Measurements from ENCODE around the gene GARNL3.

GARNL3 gene

DNA sequence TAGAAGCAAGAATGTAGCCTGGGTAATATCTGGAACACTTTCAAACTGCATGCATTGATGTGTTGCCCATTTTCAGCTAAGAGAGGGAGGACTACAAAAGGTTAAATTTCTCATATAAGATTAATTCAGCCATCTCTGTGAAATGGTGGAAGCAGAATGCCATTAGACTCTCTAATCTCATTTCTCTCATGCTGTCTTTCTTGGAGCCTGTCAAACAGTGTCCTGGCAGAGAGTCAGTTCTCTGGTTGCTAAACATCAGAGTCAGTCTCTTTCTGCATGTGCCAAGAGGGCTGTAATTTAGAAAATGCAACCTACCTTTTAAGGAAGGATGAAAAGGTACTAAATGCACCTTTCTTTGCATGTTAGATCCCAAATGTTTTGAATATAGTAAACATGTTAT, 910 bp upstream of the GARNL3 start:
- DNase-seq (ENCODE audit: low read depth, low spot score), result no peak
- H3K4me3 ChIP-seq (ENCODE audit: low read length), result no peak overlapping the region

DNA sequence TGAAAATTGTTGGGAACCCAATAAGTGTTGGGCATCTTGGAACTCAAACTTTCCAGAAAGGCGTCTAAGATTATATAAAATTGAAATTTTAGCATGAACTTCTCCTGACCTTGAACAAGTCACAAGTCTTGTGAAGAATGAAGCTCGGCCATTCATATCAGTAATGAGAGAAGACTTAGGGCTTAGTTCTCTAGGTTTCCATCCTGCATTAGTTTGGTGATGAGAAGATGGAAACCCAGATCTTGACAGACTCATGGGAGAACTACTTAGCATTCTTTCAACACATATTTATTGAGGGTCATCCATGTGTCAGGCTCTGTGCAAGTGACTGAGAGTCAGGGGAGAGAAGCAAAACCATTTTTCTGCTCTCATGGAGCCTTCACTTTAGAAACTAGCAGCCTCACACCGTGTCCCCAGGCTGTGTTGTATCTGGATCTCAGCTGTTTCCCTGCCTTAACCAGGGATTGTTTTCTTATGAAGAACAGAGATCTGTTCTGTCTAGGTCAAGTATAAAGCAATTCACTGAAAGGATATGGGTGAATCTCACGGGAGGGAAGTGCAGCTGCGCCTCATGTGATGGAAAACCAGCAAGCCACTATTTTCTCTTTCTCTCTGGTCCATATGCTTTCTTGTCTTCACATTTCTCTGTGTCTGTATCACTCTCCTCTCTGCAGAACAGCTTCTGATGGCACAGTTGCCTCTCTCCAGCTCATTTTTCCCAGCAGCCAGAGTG, 3.4 kb downstream of the GARNL3 start:
- DNase-seq (ENCODE audit: low read depth, low spot score), result no peak

DNA sequence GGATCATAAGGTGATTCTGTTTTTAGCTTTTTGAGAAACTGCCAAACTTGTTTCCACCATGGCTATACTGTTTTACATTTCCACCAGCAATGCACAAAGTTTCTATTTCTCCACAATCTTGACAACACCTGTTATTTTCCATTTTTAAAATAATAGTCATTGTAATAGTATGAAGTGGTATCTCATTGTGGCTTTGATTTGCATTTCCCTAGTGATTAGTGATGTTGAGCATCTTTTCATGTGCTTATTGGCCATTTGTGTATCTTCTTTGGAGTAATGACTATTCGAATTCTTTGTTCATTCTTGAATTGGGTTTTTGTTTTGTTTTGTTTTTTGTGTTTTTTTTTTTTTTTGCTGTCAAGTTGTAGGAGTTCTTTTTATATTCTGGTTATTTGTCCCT, 4.9 kb downstream of the GARNL3 start:
- H3K4me3 ChIP-seq (ENCODE audit: low read length), result no peak overlapping the region
- DNase-seq (ENCODE audit: low read depth, low spot score), result no peak

More for the DNA sequence above, 3.4 kb downstream of the GARNL3 start:
- H3K4me3 ChIP-seq (ENCODE audit: low read length), result no peak overlapping the region

DNA sequence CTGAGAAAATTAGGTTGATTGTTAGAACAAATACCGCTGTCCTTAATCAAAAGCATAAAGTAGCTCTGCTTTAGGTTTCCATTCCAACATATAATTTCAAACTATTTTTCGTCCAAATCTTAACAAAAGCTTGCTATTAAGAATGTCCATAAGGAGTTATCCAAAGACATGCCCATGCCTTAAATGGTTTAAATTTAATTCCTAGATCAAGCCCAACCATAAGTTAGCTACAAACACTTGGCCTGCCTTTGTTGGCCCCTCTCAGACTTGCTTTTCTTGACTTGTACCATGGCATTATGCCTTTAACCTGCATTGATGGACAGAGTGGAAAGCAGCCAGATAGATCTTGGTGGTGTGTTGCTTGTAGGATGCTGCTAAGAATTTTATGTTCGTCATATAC, 8.8 kb downstream of the GARNL3 start:
- DNase-seq (ENCODE audit: low read depth, low spot score), result no peak
- H3K4me3 ChIP-seq (ENCODE audit: low read length), result no peak overlapping the region

DNA sequence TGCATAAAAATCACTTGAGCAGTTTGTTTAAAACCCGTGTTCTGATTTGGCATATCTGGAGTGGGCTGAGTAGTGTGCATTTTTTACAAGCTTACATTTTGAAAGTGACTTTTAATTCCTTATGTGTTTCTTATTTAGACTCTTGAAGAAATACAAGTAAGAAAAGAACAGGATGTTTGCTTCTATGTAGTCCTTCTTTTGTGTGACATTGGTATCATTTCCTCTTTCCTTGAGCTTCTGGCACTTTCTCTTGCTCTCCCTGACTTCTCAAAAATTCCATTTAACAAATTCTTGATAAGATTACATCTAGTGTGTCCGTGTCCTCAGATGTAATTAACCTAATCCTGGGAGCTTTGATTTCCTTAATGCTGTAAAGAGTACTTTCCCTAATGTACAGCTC, 12.5 kb downstream of the GARNL3 start:
- H3K4me3 ChIP-seq (ENCODE audit: low read length), result no peak overlapping the region
- DNase-seq (ENCODE audit: low read depth, low spot score), result no peak

DNA sequence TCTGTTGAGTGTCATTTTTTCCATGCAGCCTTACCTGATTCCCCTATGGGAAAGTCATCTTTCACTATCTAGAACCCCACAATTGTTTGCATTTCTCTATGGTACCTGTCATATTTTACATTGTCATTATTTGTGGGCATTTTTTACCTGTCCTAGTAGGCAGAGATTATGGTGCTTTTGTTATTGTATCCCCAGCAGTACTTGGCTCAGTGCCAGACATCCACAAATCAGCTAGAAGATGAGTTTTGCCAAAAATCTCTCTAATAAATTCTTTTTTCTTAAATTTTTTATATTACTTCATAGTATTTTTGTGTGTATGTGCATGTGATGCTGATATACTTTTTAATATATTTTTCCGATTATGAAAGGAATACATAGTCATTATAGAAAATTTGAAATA, 13.2 kb downstream of the GARNL3 start:
- DNase-seq (ENCODE audit: low read depth, low spot score), result no peak
- H3K4me3 ChIP-seq (ENCODE audit: low read length), result no peak overlapping the region

DNA sequence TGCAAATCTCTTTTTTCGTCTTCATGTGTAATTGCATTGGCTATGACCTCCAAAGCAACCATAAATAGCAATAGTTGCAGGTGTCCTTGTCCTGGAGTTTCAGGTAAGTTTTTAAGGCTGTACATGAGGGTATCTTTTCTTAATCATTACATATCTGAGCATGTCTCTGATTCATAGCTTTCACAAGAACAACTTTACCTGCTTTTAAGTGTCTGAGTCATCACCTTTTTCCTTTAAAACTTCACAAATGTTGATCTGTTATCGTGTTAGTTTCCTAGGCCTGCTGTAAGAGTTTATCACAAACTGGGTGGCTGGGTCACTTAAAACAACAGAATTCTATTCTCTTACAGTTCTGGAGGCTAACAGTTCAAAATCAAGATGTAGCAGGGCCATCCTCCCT, 13.8 kb downstream of the GARNL3 start:
- no peak for DNase-seq (ENCODE audit: low read depth, low spot score)
- no peak overlapping the region for H3K4me3 ChIP-seq (ENCODE audit: low read length)

DNA sequence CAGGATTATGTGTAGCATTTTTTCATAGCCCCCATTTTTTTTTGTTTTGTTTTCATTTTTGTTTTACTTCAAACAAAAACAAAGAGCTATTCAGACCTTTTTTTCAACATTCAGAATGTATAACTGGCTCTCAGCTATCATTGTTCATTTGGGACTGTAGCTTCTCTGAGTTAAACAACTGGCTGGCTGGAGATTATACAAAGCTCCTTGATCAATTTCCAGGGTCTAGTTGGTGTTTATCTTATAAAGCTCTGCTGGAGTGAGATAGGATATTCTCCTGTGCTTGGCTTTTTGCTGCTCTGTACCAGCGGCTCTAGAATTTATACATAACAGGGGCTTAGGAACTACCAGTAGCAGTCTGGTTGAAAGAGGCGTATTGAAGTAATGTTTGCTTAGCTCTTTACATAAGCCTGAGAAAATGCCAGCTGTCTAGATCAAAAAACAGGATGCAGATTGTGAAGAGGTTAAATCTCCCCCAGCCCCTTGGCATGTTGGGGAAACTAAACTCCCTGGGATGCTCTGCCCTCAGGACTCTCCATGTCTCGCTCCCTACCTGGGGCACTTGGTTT, 15.2 kb downstream of the GARNL3 start:
- no peak for DNase-seq (ENCODE audit: low read depth, low spot score)
- no peak overlapping the region for H3K4me3 ChIP-seq (ENCODE audit: low read length)

DNA sequence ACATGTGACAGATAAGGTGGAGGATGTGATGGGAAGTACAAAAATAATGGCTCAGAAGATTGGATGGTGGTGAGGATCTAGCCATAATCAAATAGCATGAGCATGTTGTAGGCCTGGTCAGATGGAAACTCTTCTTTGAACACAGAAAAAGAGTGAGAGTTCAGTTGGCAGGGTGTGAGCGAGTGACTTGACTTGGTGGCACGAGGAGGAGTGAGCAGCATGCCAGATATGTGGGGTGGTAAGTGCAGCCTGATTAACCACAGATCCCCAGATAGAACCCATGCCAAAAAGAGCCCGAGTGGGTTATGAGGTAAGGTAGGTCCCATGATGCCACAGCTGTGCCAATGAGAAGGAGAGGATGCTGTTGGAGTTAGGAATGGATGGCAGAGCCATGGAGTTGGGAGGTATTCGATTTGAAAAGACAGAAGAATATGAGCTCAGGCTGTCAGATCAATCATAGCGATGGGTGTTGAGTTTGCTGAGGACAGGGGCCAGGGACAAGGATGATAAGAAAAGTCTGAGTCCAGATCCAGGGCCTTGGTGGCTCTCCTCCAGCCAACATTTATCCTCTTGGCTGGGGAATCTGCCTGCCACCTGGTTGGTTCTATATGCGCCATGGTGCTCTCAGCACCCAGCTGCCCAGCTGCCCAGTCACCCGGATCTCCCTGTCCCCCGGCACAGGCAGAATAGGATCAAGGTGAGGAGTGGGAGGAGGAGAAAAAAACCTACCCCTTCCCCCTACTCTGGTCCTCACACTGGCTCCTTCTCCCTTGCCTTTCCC, 16.5 kb downstream of the GARNL3 start:
- no peak overlapping the region for H3K4me3 ChIP-seq (ENCODE audit: low read length)
- no peak for DNase-seq (ENCODE audit: low read depth, low spot score)

DNA sequence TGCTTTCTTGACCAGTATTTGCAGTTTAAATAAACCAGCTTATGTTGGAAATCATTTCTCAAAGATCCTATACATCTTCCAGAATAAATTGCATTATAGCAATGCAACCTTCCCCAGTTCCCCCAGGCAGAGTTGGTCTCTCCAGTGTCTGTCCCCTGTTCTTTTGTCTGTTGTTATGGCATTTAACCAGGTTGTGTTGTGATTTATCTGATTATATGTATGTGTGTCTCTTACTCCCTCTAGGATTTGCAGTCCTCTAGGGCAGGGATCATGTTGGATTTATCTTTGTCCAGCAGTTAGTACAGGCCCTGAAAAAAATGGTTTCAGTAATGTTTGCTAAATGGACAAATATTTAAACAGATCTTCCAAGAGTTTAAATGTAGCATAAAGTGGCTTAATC, 17.3 kb downstream of the GARNL3 start:
- DNase-seq (ENCODE audit: low read depth, low spot score), result no peak
- no peak overlapping the region for H3K4me3 ChIP-seq (ENCODE audit: low read length)

DNA sequence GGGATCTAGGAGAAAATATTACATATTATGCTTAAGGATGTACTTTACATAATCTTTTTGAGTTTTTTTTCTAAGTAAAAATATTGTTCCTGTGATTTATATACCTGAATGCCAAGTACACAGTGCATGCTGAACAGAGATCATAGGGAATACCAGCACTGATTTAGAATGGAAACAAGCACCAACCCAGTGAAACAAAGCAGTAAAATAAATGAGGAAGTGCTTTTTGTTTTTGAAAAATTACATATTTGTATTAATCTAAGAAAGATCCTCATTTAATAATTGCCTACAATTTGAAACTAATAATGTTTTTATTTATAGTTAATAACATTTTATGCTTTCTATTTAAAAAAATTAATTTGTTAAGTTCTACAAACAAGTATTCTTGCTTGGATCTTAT, 18.0 kb downstream of the GARNL3 start:
- H3K4me3 ChIP-seq (ENCODE audit: low read length), result no peak overlapping the region
- no peak for DNase-seq (ENCODE audit: low read depth, low spot score)

DNA sequence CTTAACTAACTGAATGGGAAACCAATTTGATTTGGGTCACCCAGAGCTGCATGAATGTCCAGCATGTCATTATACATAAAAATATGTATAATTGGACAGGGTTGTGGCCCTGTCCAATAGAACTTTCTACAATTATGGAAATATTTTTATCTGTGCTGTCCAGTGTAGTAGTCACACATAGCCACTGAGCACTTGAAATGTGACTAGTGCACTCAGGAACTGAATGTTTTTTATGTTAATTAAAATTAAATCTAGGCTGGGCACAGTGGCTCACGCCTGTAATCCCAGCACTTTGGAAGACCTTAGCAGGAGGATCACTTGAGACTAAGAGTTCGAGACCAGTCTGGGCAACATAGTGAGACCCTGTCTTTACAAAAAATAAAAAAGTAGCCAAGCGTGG, 18.6 kb downstream of the GARNL3 start:
- no peak for DNase-seq (ENCODE audit: low read depth, low spot score)
- no peak overlapping the region for H3K4me3 ChIP-seq (ENCODE audit: low read length)

DNA sequence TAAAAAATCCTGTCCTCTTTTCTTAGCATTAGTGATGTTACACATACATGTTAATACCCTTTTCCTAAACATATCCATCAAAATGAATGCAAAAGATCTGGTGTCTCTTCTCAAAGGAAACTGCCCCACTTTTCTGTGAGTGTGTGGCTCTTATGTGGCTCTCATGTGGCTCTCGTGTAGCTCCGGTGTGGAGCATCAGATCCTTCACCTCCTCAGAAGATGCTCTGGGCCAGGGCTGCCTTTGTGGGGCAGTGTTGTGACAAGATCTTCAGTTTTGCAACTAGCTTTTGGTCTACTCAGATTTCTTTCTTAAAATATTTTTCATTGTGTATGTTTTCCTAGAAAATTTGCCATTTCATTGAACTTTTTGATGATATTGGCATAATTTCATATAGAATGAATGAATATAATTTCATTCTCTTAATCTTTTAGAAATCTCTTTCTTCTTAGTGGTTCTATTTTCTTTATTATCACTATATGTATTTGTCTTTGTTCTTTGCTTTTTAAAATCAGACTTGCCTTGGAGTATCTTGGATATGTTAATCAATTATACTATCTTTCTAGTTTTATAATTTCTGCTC, 19.4 kb downstream of the GARNL3 start:
- H3K4me3 ChIP-seq (ENCODE audit: low read length), result no peak overlapping the region
- DNase-seq (ENCODE audit: low read depth, low spot score), result peak; percentile 28

DNA sequence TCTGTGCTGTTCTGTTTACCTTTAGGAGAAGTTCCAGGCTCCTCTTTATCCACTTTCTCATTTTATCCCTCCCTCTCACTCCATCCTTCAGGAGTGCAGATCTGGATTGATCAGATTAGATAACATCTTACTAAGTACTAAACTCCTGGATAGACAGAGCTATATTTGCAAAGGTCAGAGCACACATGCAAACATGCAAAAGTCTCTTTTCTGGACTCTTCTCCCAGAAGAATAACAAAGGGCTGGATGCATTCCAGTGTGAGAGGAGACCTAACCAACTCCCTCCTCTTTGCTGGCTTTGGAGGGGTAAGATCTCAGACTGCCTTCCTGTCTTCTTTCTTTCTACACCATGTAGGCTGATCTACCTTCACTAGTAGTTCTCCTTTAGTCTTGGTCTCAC, 21.4 kb downstream of the GARNL3 start:
- DNase-seq (ENCODE audit: low read depth, low spot score), result no peak
- no peak overlapping the region for H3K4me3 ChIP-seq (ENCODE audit: low read length)

DNA sequence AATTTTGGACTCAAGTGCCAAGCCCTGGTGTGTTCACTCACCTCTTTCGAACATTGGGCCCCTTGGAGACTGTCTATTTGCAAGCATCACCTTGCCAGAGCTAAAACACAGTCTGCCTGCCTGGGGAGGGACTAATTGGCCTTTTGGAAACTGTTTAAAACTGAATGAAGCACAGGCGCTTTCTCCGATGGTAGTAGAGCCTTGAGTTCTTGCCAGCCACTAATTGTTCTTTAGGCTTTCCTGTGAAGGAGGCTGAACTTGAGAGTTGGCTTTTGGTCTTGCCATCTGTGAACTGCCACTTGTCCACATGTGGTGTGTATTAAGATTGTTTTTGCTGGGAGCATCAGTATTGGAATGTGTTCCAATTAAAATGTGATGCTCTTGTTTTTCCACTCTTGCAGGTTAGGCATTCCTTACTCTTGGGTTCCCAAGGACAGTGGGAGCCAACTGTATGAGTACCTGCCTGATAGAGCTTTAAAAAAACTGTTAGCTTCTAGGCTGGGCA, 26.0 kb downstream of the GARNL3 start:
- no peak overlapping the region for H3K4me3 ChIP-seq (ENCODE audit: low read length)
- DNase-seq (ENCODE audit: low read depth, low spot score), result no peak

DNA sequence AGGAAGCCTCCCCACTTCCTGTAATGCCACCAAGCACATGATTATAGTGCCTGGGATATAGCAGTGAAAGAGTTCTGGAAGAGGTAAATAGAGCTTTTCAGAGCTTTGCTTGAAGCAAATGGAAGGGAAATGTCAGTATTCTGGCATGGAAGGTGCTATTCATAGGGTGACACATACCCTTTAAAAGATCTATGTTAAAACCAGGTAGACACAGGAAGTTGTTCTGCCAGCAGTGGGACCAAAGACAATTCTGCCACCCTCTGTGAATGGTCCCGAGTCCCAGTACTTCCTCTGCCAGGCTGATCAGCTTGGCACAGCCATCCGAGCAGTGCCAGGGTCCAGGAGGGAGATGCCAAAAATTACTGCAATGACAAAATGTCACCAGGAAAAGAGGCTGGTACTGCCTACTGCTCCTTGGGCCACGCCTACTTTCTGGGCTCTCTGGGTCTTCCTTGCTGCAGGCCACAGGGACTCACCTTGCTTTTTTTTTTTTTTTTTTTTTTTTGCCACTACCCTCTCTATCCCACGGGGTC, 26.7 kb downstream of the GARNL3 start:
- DNase-seq (ENCODE audit: low read depth, low spot score), result no peak
- no peak overlapping the region for H3K4me3 ChIP-seq (ENCODE audit: low read length)

DNA sequence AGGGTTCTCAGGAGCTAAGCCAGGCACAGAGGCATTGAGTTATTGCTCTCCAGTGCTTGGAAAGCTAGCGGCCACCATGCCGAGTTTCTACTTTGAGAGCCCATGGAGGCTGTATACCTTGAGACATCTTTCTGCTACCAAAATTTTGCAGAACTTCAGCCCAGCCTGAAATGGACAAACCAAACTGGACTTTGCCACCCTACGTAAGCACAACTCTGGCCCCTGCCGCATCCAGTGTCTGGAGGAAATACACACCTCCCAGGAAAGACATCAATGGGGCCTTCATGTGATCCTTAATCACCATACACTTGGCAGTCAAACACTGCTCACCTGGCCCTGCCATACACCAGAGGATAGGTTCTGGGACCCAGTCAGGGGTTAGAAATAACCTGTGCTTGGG, 27.8 kb downstream of the GARNL3 start:
- no peak overlapping the region for H3K4me3 ChIP-seq (ENCODE audit: low read length)
- no peak for DNase-seq (ENCODE audit: low read depth, low spot score)

DNA sequence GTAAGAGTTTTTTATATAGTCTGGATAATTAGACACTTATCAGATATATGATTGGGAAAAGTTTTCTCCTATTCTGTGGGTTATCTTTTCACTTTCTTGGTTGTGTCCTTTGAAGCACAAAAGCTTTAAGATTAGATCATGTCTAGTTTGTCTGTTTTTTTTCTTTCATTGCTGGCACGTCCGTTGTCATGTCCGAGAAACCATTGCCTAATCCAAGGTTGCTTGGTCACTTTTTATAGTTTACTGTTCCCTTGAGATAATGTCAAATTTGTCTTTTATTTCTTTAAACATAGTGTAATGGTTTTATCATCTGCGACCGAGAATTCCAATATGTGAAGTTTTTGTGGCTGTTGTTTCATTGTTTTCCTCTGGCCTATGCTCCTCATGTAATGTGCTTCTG, 28.8 kb downstream of the GARNL3 start:
- no peak for DNase-seq (ENCODE audit: low read depth, low spot score)
- H3K4me3 ChIP-seq (ENCODE audit: low read length), result no peak overlapping the region

DNA sequence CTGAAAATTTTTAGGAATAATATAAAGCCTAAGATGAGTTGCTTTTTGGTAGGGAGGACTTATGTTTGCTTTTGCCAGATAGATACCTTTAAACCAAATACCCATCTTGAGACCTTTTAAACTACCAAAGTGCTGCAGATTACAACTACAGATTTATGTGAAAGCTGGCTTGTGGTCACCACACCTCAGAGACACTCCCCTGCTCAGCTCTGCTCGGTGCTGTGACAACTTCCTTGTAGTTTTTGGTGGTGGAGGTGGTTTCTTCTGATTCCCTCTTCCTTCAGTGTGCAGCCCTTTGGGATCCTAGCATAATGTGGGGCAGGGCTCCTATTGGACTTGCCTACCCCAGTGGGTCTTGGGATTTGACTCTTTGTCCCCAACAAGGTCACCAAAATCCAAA, 29.2 kb downstream of the GARNL3 start:
- no peak overlapping the region for H3K4me3 ChIP-seq (ENCODE audit: low read length)
- peak; percentile 35 for DNase-seq (ENCODE audit: low read depth, low spot score)

DNA sequence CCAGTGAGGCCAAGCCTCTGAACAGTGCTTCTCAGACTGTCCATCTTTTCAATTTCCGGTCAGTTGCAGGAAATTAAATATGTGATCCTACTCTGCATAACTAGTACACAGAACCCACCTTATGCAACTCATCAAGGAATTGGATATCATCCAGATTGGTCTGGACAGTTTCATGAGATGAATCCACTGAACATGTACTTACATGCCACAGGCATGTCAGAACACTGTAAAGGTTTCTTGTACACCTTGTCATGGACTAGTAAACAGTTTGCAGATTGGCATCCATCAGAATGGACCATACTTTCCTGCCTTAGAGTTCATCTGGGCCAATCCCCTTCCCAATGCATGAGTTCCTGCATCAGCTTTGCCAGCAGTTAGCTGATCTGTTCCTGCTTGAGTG, 30.4 kb downstream of the GARNL3 start:
- H3K4me3 ChIP-seq (ENCODE audit: low read length), result no peak overlapping the region
- no peak for DNase-seq (ENCODE audit: low read depth, low spot score)

All from Jurkat, Clone E6-1 (cell line).